SU-DHL-6 (cell line): ENCODE data around the gene KCTD14.

Experiments
- H2AFZ ChIP-seq: fragments of 200-600 bp; sonication (generic); 2 replicates; pipeline ENCODE4 v1.6.1; 2014; ENCODE audit warnings: low read depth, mild to moderate bottlenecking, moderate library complexity, mixed read lengths, antibody characterized with exemption, low read length; ENCODE audit not compliant: severe bottlenecking
- H3F3A ChIP-seq: fragments of 200-600 bp; shearing (Covaris generic); 2 replicates; pipeline ENCODE4 v1.6.0; 2016; ENCODE audit warnings: antibody characterized with exemption, mild to moderate bottlenecking; ENCODE audit not compliant: insufficient read depth
- H3K27ac ChIP-seq: fragments of 200-600 bp; sonication (generic); 2 replicates; pipeline ENCODE4 v1.5.1; 2016; ENCODE audit warnings: low read depth, mild to moderate bottlenecking, low read length, moderate library complexity, mixed read lengths
- H3K27me3 ChIP-seq: fragments of 200-600 bp; sonication (generic), shearing (Covaris generic); 2 replicates; pipeline ENCODE4 v1.6.0; 2014; ENCODE audit warnings: mild to moderate bottlenecking, low read length
- H3K36me3 ChIP-seq: fragments of 200-600 bp; sonication (generic); 2 replicates; pipeline ENCODE4 v1.6.1; 2014; ENCODE audit warnings: mild to moderate bottlenecking, low read length, mixed read lengths
- H3K4me2 ChIP-seq: fragments of 300-600, 200-600 bp; shearing (Covaris generic), sonication (generic); 2 replicates; pipeline ENCODE4 v1.6.0; 2014; ENCODE audit warnings: low read length, low read depth, mild to moderate bottlenecking; ENCODE audit not compliant: poor library complexity, severe bottlenecking
- H3K4me3 ChIP-seq: fragments of 200-600 bp; sonication (generic); 2 replicates; pipeline ENCODE4 v1.5.1; 2014; ENCODE audit warnings: antibody characterized with exemption, low read length, mild to moderate bottlenecking, mixed read lengths; ENCODE audit not compliant: insufficient read depth, poor library complexity, severe bottlenecking
- H3K79me2 ChIP-seq: fragments of 200-600 bp; sonication (generic); 2 replicates; pipeline ENCODE4 v1.6.1; 2014; ENCODE audit warnings: mild to moderate bottlenecking, low read length, moderate library complexity; ENCODE audit not compliant: insufficient read depth
- H3K9ac ChIP-seq: fragments of 200-600 bp; sonication (generic); 2 replicates; pipeline ENCODE4 v1.7.0; 2014; ENCODE audit warnings: mild to moderate bottlenecking, low read length
- H3K9me2 ChIP-seq: fragments of 200-600 bp; sonication (generic); replicated peaks from 2 replicates; pipeline ENCODE4 v1.6.1; 2014; ENCODE audit warnings: low read length; ENCODE audit not compliant: insufficient read depth
- H3K9me3 ChIP-seq: fragments of 200-600 bp; sonication (generic); 2 replicates; pipeline ENCODE4 v1.6.1; 2014; ENCODE audit warnings: low read length, mixed read lengths; ENCODE audit not compliant: insufficient read depth
- H4K20me1 ChIP-seq: fragments of 200-600 bp; sonication (generic); 2 replicates; pipeline ENCODE4 v1.6.1; 2014; ENCODE audit warnings: low read depth, mild to moderate bottlenecking, antibody characterized with exemption, low read length, moderate library complexity, mixed read lengths
- CTCF ChIP-seq: fragments of 200-600 bp; sonication (generic); IDR thresholded peaks from one replicate; pipeline ENCODE4 v1.5.1; 2017; ENCODE audit warnings: antibody characterized with exemption, mild to moderate bottlenecking, low read length, moderate library complexity; ENCODE audit not compliant: insufficient read depth, poor library complexity, severe bottlenecking
- EZH2phosphoT487 ChIP-seq: fragments of 200-600 bp; sonication (generic), shearing (Covaris generic); conservative IDR thresholded peaks from 2 replicates; pipeline ENCODE4 v1.6.1; 2018; ENCODE audit warnings: mild to moderate bottlenecking, antibody characterized with exemption, low read length, moderate library complexity, mixed read lengths

The KCTD14 gene

GRCh38 chr11:78011301-78011700 is 11.8 kb downstream of the KCTD14 start:
- no peaks in the 10 kb centered on the region for H3K9me2 ChIP-seq
- no peak for TF ChIP-seq EZH2phosphoT487
- no peak for TF ChIP-seq CTCF
- H3K79me2 ChIP-seq: no peaks in the 10 kb centered on the region
- H3K27me3 ChIP-seq: no peaks in the 10 kb centered on the region
- H3K4me3 ChIP-seq: no peak overlapping the region
- H3K36me3 ChIP-seq: no peaks in the 10 kb centered on the region
- H3K4me2 ChIP-seq: no peak overlapping the region
- no peak overlapping the region for H3K27ac ChIP-seq
- no peaks in the 10 kb centered on the region for H3K9me3 ChIP-seq
- no peaks in the 10 kb centered on the region for H4K20me1 ChIP-seq
- H3F3A ChIP-seq: no peaks in the 10 kb centered on the region
- H2AFZ ChIP-seq: no peak overlapping the region
- no peak overlapping the region for H3K9ac ChIP-seq

- Histone ChIP-seq H3K9me2 (no peaks in the 10 kb centered on the region), H3K27ac (no peak overlapping the region), H3K27me3 (no peaks in the 10 kb centered on the region), H3F3A (no peaks in the 10 kb centered on the region), H3K36me3 (no peaks in the 10 kb centered on the region), H3K4me2 (no peak overlapping the region), H3K9me3 (no peaks in the 10 kb centered on the region), H3K4me3 (no peak overlapping the region), H3K79me2 (no peaks in the 10 kb centered on the region), H3K9ac (no peak overlapping the region), H4K20me1 (no peaks in the 10 kb centered on the region), H2AFZ (no peak overlapping the region)
- TF ChIP-seq EZH2phosphoT487: no peak
- TF ChIP-seq CTCF: no peak
Measured at GRCh38 chr11:78010755-78011154, 12.3 kb downstream of the KCTD14 start.

- H3K4me3 ChIP-seq: no peak overlapping the region
- H3K9ac ChIP-seq: no peak overlapping the region
- no peaks in the 10 kb centered on the region for H4K20me1 ChIP-seq
- no peaks in the 10 kb centered on the region for H3K9me3 ChIP-seq
- no peaks in the 10 kb centered on the region for H3K27me3 ChIP-seq
- H3K36me3 ChIP-seq: no peaks in the 10 kb centered on the region
- no peaks in the 10 kb centered on the region for H3F3A ChIP-seq
- no peak overlapping the region for H3K27ac ChIP-seq
- H3K4me2 ChIP-seq: no peak overlapping the region
- TF ChIP-seq CTCF (no peak), EZH2phosphoT487 (no peak)
- H3K79me2 ChIP-seq: no peaks in the 10 kb centered on the region
- H2AFZ ChIP-seq: no peak overlapping the region
- no peaks in the 10 kb centered on the region for H3K9me2 ChIP-seq
Measured at GRCh38 chr11:78010304-78010703, 12.8 kb downstream of the KCTD14 start.

GRCh38 chr11:78009062-78009461 is 14.0 kb downstream of the KCTD14 start:
- Histone ChIP-seq H3K4me3 (no peak overlapping the region), H3K36me3 (no peaks in the 10 kb centered on the region), H3F3A (no peaks in the 10 kb centered on the region), H3K27ac (no peak overlapping the region), H3K9me2 (no peaks in the 10 kb centered on the region), H3K79me2 (no peaks in the 10 kb centered on the region), H3K4me2 (no peak overlapping the region), H4K20me1 (no peaks in the 10 kb centered on the region), H3K27me3 (no peaks in the 10 kb centered on the region), H3K9me3 (no peaks in the 10 kb centered on the region), H3K9ac (no peak overlapping the region), H2AFZ (no peak overlapping the region)
- TF ChIP-seq CTCF (no peak), EZH2phosphoT487 (no peak)
